HL-60 (cell line): ENCODE results near the gene SMG6.

Experiments
- DNase-seq, 2 experiments: peaks; one replicate each; pipeline ENCODE4 v3.0.0-alpha.2; 2010 to 2020; ENCODE audit warnings: low read depth in 1 of 2, low spot score in 1 of 2
- H3K27ac ChIP-seq: fragments of 250-450 bp; sonication (Bioruptor Pico); replicated peaks from 2 replicates; pipeline ENCODE4 v1.5.1; 2020; ENCODE audit warnings: mild to moderate bottlenecking, moderate library complexity
- H3K27me3 ChIP-seq: fragments of 250-450 bp; sonication (Bioruptor Pico); 2 replicates; pipeline ENCODE4 v1.5.1; 2021; ENCODE audit warnings: mild to moderate bottlenecking, moderate library complexity; ENCODE audit not compliant: insufficient read depth, poor library complexity, severe bottlenecking
- H3K4me3 ChIP-seq: replicated peaks from 2 replicates; pipeline ENCODE4 v1.5.1; 2011; ENCODE audit warnings: mild to moderate bottlenecking, control low read depth, low read length; ENCODE audit not compliant: insufficient read depth
- CTCF ChIP-seq: IDR thresholded peaks from one replicate; pipeline ENCODE4 v1.5.1; 2011; ENCODE audit warnings: low read length, control low read depth, inconsistent platforms; ENCODE audit not compliant: insufficient read depth
- GABPA ChIP-seq: IDR thresholded peaks from 2 replicates; pipeline ENCODE4 v1.6.1; 2012; ENCODE audit warnings: low read depth
- POLR2AphosphoS5 ChIP-seq: IDR thresholded peaks from 2 replicates; pipeline ENCODE4 v1.6.1; 2012; ENCODE audit warnings: low read depth
- REST ChIP-seq: IDR thresholded peaks from 2 replicates; pipeline ENCODE4 v1.6.1; 2012; ENCODE audit warnings: low read depth; ENCODE audit not compliant: insufficient replicate concordance
- SPI1 ChIP-seq: IDR thresholded peaks from 2 replicates; pipeline ENCODE4 v1.6.1; 2012; ENCODE audit warnings: low read depth, mild to moderate bottlenecking, borderline replicate concordance

The SMG6 gene

GRCh38 chr17:2212400-2212981 lies 91.1 kb downstream of the SMG6 start:
- DNase-seq = no peak
- no peak overlapping the region for H3K27ac ChIP-seq
- H3K27me3 ChIP-seq = no peaks in the 10 kb centered on the region
- H3K4me3 ChIP-seq = no peak overlapping the region
- TF ChIP-seq GABPA = no peak
- no peak for TF ChIP-seq POLR2AphosphoS5
- no peak for TF ChIP-seq SPI1

DNA sequence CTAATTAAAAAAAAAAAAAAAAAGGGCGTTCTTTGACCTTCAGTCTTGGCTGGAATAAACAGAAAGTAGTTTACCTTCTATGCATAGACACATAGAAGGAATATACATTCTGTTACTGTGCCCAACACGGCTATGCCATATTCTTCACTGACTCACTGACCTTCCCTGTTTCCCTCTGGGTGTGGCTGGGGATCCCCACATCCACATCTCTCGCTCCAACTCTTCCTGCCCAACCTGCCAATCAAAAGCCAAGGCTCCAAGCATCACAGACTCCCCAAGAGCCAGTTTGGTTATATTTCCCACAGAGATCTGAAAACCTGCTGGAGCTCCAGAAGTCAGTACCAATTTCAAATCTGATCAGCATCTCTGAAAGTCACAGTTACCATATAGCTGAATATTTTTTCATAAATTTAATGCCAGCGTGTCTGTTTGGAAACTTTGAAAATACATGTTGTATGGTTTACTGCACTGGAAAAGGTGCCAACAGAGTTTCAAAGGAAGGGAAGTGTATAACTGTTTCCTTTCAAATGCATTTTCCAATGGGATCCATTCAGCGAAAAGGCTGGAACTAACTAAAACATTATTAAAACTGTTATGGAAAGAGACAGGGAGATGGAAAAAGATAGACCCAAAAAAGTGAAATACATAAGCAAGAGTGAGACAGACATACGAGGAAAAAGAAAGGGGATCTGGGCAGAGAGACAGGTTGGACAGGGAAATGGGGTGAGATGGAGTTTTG lies 91.8 kb downstream of the SMG6 start:
- no peak overlapping the region for H3K4me3 ChIP-seq
- no peak for DNase-seq
- H3K27ac ChIP-seq = no peak overlapping the region
- TF ChIP-seq GABPA (no peak), REST (no peak), CTCF (no peak), SPI1 (no peak), POLR2AphosphoS5 (no peak)
- no peaks in the 10 kb centered on the region for H3K27me3 ChIP-seq

- no peaks in the 10 kb centered on the region for H3K27me3 ChIP-seq
- no peak for DNase-seq
- H3K4me3 ChIP-seq = no peak overlapping the region
- H3K27ac ChIP-seq = no peak overlapping the region
- no peak for TF ChIP-seq POLR2AphosphoS5
- no peak for TF ChIP-seq REST
- TF ChIP-seq CTCF = no peak
- no peak for TF ChIP-seq GABPA
- TF ChIP-seq SPI1 = no peak
These were observed 92.9 kb downstream of the SMG6 start for GRCh38 chr17:2210726-2211125.

DNA sequence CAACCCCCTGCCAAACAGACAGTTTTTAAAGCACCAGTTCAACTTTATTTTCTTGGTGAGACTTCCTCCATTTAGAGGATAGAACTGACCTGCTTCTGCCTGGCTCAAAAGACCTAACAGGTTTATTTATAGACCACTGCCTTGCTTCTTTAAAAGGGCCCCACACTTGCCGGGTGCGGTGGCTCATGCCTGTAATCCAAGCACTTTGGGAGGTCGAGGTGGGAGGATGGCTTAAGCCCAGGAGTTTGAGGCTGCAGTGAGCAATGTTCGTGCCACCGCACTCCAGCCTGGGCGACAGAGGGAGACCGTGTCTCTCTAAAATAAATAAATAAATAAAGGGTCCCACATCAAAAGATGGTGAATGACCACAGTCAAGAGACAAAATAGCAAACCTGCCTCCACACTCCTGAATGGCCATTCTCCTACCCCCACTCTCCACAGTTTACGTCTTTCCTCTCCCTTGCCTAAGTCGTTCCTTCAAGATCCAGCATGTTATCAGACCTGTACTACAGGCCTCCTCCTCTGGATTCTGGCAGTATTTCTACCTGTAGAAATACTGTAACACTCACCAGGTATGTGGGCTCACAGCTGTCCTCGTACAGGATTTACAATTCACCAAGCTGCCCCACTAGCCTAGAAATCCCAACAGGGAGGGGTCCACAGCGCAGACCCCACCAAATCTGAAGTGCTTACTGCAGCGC lies 95.6 kb downstream of the SMG6 start:
- no peak for TF ChIP-seq REST
- no peak for TF ChIP-seq SPI1
- no peak for TF ChIP-seq CTCF
- Histone ChIP-seq H3K4me3 (no peak overlapping the region), H3K27ac (no peak overlapping the region), H3K27me3 (no peaks in the 10 kb centered on the region)
- DNase-seq = no peak
